Cardiac muscle cell (in vitro differentiated cells and primary cell): ENCODE data around the gene TBXAS1. TPM values are rescaled to one million over a fixed set of nuclear protein-coding genes. Genes with fewer than 3 reads are reported as not detected.

ENCODE experiments used
- DNase-seq, 2 donors: peaks; one replicate each; pipeline versions ENCODE4 v3.0.0 to v3.0.0-alpha.2; 2010 to 2017; ENCODE audit warnings: low read depth in 1 of 2, low spot score in 1 of 2
- H3K27ac ChIP-seq: fragments of 200-600 bp; sonication (generic); 2 replicates; pipeline ENCODE4 v1.5.1; 2016
- H3K27me3 ChIP-seq: fragments of 200-600 bp; sonication (generic); 2 replicates; pipeline ENCODE4 v1.6.0; 2016; ENCODE audit warnings: control low read depth
- H3K36me3 ChIP-seq: fragments of 200-600 bp; sonication (generic); 2 replicates; pipeline ENCODE4 v1.5.1; 2016; ENCODE audit warnings: control low read depth
- H3K4me1 ChIP-seq: fragments of 200-600 bp; sonication (generic); 2 replicates; pipeline ENCODE4 v1.8.1; 2017; ENCODE audit warnings: low read depth, mild to moderate bottlenecking, mixed run types
- H3K4me3 ChIP-seq: fragments of 200-600 bp; sonication (generic); 2 replicates; pipeline ENCODE4 v1.5.1; 2016; ENCODE audit warnings: mild to moderate bottlenecking
- H3K9me3 ChIP-seq: fragments of 200-600 bp; sonication (generic); 2 replicates; pipeline ENCODE4 v1.5.1; 2017; ENCODE audit warnings: low read depth, mild to moderate bottlenecking, control low read depth
- CTCF ChIP-seq: IDR thresholded peaks from 2 replicates; pipeline ENCODE4 v1.5.1; 2012; ENCODE audit warnings: low read depth, mild to moderate bottlenecking, low read length
- polyA plus RNA-seq: library from polyadenylated mRNA; unstranded; fragments of >200 nt; fragmentation: Nextera tagmentation; extraction: Ambion mirVana; gene quantifications from 2 replicates; pipeline ENCODE4 v1.2.1, GENCODE V29; 2016
- total RNA-seq: library from RNA; depleted of rRNA; stranded (reverse); fragments of >200 nt; gene quantifications from 2 replicates; pipeline ENCODE4 v1.2.3, GENCODE V29; 2016

The TBXAS1 gene
- total and polyA plus RNA-seq, 2 experiments from 2014 or later = 0.83 to 6.2 TPM

- Histone ChIP-seq H3K36me3 (no peaks in the 10 kb centered on the region), H3K9me3 (no peaks in the 10 kb centered on the region), H3K4me3 (no peak overlapping the region), H3K27ac (no peak overlapping the region), H3K4me1 (no peaks in the 10 kb centered on the region), H3K27me3 (no peaks in the 10 kb centered on the region)
- no peak for DNase-seq
- TF ChIP-seq CTCF = no peak
These were observed 54.8 kb downstream of the TBXAS1 start for GRCh38 chr7:139883814-139884213.

DNA sequence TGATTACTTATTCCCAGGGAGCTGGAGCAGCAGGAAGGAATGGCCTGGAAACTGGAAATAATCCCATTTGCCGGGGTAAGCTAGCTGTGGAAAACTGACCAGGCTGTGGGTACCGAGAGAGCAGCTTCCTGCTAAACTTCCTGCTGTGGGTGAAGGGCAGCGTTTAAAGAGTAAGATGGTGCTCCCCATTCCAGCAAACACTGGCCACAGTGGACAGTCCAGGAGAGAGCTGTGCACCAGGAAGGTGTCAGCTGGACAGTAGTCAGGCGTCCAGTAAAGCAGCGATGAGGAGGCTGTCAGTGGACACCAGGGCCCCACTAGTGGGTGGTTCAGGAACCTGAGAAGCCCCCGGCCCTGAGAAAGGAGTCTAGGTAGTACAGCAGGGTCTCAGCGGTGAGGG is 55.4 kb downstream of the TBXAS1 start:
- no peak for DNase-seq

GRCh38 chr7:139885511-139885910 is 56.4 kb downstream of the TBXAS1 start:
- Histone ChIP-seq H3K27ac (no peak overlapping the region), H3K4me3 (no peak overlapping the region), H3K4me1 (no peaks in the 10 kb centered on the region), H3K9me3 (no peaks in the 10 kb centered on the region), H3K27me3 (no peaks in the 10 kb centered on the region), H3K36me3 (no peaks in the 10 kb centered on the region)
- no peak for TF ChIP-seq CTCF
- no peak for DNase-seq

More for the DNA sequence above, 55.4 kb downstream of the TBXAS1 start:
- no peaks in the 10 kb centered on the region for H3K4me1 ChIP-seq
- H3K9me3 ChIP-seq = no peaks in the 10 kb centered on the region
- no peaks in the 10 kb centered on the region for H3K36me3 ChIP-seq
- no peak overlapping the region for H3K27ac ChIP-seq
- no peak overlapping the region for H3K4me3 ChIP-seq
- no peaks in the 10 kb centered on the region for H3K27me3 ChIP-seq
- no peak for TF ChIP-seq CTCF

DNA sequence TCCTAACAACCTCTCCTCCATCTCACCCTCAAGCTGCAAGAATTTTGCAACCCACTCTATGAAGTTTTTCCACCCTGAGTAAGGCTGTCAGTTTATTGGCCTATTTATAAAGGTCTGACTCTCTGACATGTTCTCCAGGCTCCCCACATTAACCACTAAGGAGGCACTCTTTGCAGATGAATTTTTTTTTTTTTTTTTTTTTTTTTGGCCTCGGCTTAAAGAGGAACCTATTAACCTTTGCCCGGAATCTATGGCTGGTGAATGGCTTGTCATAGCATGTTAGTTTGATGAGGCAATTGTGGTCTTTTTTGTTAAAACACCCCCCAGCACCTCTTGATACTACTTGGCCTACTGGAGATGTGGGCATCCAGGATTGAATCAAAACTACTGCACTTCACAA is 57.1 kb downstream of the TBXAS1 start:
- no peak for TF ChIP-seq CTCF
- Histone ChIP-seq H3K4me1 (no peaks in the 10 kb centered on the region), H3K9me3 (no peaks in the 10 kb centered on the region), H3K27ac (no peak overlapping the region), H3K4me3 (no peak overlapping the region), H3K27me3 (no peaks in the 10 kb centered on the region), H3K36me3 (no peaks in the 10 kb centered on the region)
- no peak for DNase-seq

DNA sequence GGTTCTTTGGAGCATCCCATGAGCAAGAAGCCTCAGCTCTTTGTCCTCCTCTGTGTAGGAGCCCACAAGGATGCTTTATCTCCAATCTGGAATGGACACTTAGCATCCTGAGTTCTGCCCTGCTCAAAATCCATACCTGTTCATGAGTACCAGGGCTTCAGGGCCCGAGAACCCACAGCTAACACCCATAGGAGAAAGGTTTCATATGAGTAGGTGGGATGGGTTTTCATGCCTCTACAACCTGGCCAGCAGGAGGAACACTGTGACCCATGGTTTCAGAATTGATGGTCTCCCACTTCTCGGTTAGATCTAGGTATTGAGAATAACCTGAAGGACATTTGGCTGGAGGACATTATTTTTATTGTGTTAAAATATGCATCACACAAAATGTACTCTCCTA is 57.8 kb downstream of the TBXAS1 start:
- no peaks in the 10 kb centered on the region for H3K9me3 ChIP-seq
- no peaks in the 10 kb centered on the region for H3K4me1 ChIP-seq
- TF ChIP-seq CTCF = no peak
- no peaks in the 10 kb centered on the region for H3K36me3 ChIP-seq
- DNase-seq = no peak
- H3K4me3 ChIP-seq = no peak overlapping the region
- H3K27me3 ChIP-seq = no peaks in the 10 kb centered on the region
- H3K27ac ChIP-seq = no peak overlapping the region

GRCh38 chr7:139887992-139888481 is 59.0 kb downstream of the TBXAS1 start:
- H3K27ac ChIP-seq = no peak overlapping the region
- no peak for DNase-seq
- H3K9me3 ChIP-seq = no peaks in the 10 kb centered on the region
- no peaks in the 10 kb centered on the region for H3K36me3 ChIP-seq
- no peak for TF ChIP-seq CTCF
- H3K4me1 ChIP-seq = no peaks in the 10 kb centered on the region
- no peak overlapping the region for H3K4me3 ChIP-seq
- H3K27me3 ChIP-seq = no peaks in the 10 kb centered on the region
